Measurements from ENCODE around the gene DDIT3. TPM values are rescaled to one million over a fixed set of nuclear protein-coding genes. Genes with fewer than 3 reads are reported as not detected.

Gene DDIT3
- total and polyA plus RNA-seq, 2 of the 4 experiments (the other 2 are of a cell fraction), result 19.4 to 54.4 TPM

DNA sequence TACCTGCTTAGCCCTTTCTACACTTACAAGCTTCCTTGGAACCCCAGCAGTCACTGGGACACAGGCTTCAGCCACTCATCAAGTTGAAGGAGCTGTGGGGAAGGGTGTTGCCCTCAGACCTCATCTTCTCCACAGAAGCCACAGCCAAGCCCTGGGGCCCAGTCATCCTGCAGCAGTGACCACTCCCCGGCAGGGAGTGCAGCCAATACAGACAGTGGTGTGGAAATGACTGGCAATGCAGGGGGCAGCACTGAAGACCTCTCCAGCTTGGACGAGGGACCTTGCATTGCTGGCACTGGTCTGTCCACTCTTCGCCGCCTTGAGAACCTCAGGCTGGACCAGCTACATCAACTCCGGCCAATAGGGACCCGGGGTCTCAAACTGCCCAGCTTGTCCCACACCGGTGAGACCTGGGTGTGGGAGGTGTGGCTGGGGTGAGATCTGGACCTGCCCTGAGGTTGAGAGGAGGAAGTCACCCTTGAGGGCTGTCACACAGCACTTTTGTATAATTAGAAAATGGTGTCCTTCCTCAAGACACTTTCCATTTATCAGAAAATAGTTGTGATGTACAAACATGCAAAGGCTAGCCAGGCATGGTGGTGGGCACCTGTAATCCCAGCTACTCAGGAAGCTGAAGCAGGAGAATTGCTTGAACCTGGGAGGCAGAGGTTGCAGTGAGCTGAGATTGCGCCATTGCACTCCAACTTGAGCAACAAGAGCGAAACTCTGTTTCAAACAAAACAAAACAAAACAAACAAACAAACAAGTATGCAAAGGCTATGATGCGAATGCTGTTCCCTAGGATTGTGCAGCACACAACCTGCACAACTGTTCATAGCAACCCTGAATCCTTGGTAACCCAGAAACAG, 50.8 kb downstream of the DDIT3 start:
- Histone ChIP-seq H3K14ac (replicated peaks; ENCODE audit: low read depth, low read length) (no peak overlapping the region), H4K91ac (ENCODE audit: insufficient read depth, low read depth, low read length) (no peak overlapping the region), H4K5ac (ENCODE audit: low read depth, low read length) (no peak overlapping the region), H3K27me3 (ENCODE audit: control insufficient read depth, insufficient read depth, low read length) (peaks cover 33% of the 10 kb centered on the region), H3K56ac (ENCODE audit: extremely low read depth, insufficient read depth, low read length) (no peak overlapping the region), H3K4ac (ENCODE audit: low read depth, low read length) (no peak overlapping the region), H3K9me3 (ENCODE audit: control insufficient read depth, insufficient read depth, low read length) (no peaks in the 10 kb centered on the region; the same call in 1 of the 2 replicates), H3K4me2 (ENCODE audit: low read depth, low read length) (no peak overlapping the region), H3K18ac (ENCODE audit: low read depth, low read length) (no peak overlapping the region), H2BK15ac (ENCODE audit: low read depth, low read length) (no peak overlapping the region), H3K27ac (ENCODE audit: insufficient read depth, low read length) (no peak overlapping the region), H2AK5ac (ENCODE audit: low read depth, low read length) (no peak overlapping the region), H3K4me1 (ENCODE audit: control insufficient read depth, insufficient read depth, low read length) (no peaks in the 10 kb centered on the region), H2BK20ac (ENCODE audit: low read depth, low read length) (no peak overlapping the region), H2AK9ac (replicated peaks; ENCODE audit: low read depth, low read length, poor library complexity) (no peak overlapping the region), H3K9me1 (ENCODE audit: insufficient read depth, low read length) (peaks cover 6% of the 10 kb centered on the region; the same call in 1 of the 2 replicates), H2AFZ (replicated peaks; ENCODE audit: low read length, poor library complexity) (no peak overlapping the region), H3K79me1 (ENCODE audit: low read depth in 1 of 2, low read length in 2 of 2) (no peaks in the 10 kb centered on the region), H3K23ac (ENCODE audit: low read depth, low read length) (no peak overlapping the region), H2BK5ac (ENCODE audit: low read depth, low read length, poor library complexity, severe bottlenecking) (no peak overlapping the region), H3K36me3 (ENCODE audit: control insufficient read depth, insufficient read depth, low read length) (no peaks in the 10 kb centered on the region), H3K9ac (ENCODE audit: low read depth, low read length) (no peak overlapping the region), H4K8ac (ENCODE audit: low read depth in 2 of 2, low read length in 2 of 2) (no peak overlapping the region), H2BK120ac (ENCODE audit: low read depth, low read length) (no peak overlapping the region), H3K4me3 (ENCODE audit: insufficient read depth, low read depth, low read length) (no peak overlapping the region), H4K20me1 (ENCODE audit: insufficient read depth, low read length) (no peaks in the 10 kb centered on the region)
- BruUV-seq (replicated peaks), result no TSS peak
- dilution Hi-C loops (cut with HindIII; ENCODE audit: low sequenced_read_pairs, unreplicated experiment) (no loop called here), intact Hi-C loops (cut with micrococcal nuclease) (no loop called here), in situ Hi-C loops (cut with MboI; ENCODE audit: low sequenced_read_pairs) (no loop called here)
- CTCF ChIA-PET, result interaction anchor here (0.6 kb wide), 1 partner anchor 11 kb away, joined by 3 read pairs; no protein-coding TSS in a partner anchor
- 52% methylated on average over 2 of the region's 10 CpGs; no CpG with 5 or more reads in 1 of the 2 experiments for WGBS, 2 experiments (ENCODE audit: extremely low coverage in 2 of 2, insufficient read length in 1 of 2)
- DNase-seq (no peak), ATAC-seq (ENCODE audit: low read depth) (no peak)
- POLR2A ChIA-PET (ENCODE audit: unreplicated experiment), result no interaction called here
- TF ChIP-seq CEBPB (IDR thresholded peaks at IDR 0.05; ENCODE audit: low read depth, low read length), result 0 out of 2 replicates have a peak, but pooled peaks have one; percentile 3
- TF ChIP-seq RFX5 (IDR thresholded peaks at IDR 0.05; ENCODE audit: low read depth, low read length), result no peak

All from IMR-90 (cell line).